Inflammatory macrophage (primary cell): ENCODE measurements around the gene NBAS.

Experiments
- DNase-seq, 2 donors: peaks; one replicate each; pipeline ENCODE4 v3.0.0-alpha.2; 2020 to 2022

NBAS gene

DNA sequence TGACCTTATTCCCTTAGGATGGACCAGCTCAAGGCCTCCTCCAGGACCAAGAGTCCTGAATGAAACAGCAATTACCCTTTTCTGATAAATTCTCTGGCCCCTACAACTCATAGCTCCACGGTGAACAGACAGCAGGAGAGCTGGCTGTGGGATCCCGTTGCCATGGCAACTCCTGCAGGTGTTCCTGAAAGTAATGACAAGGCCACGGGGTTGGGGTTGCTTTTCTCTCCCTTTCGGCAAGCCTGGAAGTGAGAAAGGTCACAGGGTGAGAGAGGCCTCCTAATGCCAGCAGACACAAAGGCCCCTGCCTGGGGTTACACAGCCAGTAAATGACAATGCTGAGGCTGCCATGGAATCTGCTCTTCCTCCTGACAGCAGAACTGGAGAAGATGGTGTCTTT is 403.0 kb downstream of the NBAS start:
- no peak for DNase-seq

DNA sequence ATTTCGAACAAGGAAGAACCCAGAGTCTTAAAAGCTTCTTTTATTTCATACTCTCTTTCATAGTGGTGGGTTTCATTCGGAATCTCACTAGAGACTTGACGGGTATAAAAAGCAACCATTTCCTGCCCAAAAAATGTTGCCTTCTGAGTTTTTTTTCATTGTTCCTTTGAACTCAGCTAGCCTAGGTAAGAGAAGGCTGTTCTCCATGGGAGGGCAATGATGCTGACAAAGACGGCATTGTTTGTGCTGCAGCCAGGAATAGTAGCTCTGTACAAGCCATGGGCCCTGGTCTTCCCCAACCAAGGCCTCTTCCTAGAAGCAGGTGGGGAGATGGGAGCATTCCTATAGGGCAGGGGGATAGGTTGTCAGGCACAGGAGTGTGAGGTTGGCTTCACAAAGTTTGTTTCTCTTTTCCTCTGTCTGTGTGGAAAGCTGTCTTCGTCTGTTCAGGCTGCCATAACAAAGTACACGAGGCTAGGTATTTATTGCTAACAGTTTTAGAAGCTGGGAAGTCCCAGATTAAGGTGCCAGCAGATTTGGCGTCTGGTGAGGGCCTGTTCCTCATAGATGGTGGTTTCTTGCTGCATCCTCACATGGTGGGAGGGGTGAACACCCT is 405.1 kb downstream of the NBAS start:
- no peak for DNase-seq

DNA sequence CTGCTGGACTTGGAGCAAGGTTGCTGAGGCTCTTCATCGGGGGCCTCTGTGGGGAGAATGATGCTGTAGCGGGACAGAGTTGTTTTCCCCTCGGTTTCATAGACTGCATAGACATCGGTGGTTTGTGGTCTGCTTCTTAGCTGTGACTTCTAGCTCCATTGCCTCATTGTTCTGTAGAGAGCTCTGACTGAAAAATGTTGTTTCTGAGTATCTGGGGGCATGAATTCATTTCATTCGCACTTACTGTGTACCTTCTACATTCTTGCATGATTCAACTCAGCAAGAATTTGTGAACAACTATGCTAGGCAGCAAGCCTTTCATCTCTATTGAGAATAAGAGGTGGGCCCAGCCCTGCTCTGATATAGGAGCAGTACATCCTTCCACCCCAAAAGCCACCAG is 406.8 kb downstream of the NBAS start:
- DNase-seq: no peak

DNA sequence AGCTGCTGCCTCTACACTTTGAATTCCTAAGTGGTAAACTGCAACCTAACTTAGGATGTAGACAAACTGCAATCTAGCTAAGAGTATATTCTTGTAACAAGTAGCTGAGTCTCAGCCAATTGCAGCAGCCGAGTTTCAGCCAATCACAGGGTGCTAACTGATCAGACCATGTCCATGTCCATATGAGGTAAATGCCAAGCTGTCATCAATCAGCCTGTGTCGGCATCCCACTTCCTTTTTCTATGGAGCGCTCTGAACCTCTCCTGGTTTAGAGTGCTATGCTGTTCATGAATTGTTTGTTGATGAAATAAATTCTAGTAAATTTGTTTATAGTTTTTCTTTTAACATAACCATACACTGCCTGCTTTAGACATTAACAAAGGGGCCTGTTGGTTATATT is 408.8 kb downstream of the NBAS start:
- no peak for DNase-seq

DNA sequence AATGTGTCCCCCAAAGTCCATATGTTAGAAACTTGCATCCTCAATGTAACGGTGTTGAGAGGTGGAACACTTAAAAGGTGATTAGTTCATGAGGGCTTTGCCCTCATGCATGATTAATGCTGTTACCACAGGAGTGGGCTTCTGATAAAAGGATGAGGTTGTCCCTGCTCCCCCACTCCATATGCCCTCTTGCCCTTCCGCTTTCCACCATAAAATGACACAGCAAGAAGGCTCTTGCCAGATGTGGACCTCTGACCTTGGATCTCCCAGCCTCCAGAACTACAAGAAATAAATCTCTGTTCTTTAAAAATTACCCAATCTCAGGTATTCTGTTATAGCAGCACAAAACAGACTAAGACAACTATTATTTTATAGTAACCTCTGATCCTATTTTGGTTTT is 412.1 kb downstream of the NBAS start:
- DNase-seq: no peak

DNA sequence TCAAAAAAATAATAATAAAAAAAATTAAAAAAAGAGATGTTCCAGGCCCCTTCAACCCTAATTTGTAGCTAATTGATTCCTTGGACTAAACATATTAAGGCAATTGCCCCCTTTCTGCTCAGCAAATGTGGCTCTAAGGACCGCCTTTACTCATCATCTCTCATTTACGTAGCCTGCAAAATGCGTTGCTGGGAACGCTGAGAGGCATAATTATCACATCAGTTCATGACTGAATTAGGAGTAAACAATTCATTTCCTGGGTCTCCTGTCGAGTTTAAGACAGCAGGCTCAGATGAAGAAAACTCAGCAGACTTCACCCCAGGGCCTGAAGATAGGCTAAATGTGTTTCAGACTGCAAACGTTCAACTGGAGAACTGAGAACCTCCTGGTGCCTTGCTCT is 413.5 kb downstream of the NBAS start:
- DNase-seq: no peak

DNA sequence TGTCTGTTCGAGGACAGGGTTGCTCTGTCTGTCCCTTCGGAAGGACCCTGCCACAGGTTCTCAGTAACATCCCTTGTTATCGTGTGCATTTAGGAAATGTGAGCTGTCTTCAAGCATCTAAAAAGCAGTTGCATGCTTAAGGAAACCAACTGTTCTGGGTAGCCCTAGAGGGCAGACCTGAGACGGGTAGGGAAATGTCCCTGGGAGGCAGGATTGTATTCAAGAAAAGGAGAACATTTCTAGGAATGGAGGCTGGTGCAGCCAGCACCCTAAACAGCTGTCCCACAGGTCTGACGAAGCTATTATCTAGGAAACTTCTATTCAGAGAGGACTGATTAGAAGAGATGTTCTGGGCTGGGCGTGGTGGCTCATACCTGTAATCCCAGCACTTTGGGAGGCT is 414.2 kb downstream of the NBAS start:
- no peak for DNase-seq

DNA sequence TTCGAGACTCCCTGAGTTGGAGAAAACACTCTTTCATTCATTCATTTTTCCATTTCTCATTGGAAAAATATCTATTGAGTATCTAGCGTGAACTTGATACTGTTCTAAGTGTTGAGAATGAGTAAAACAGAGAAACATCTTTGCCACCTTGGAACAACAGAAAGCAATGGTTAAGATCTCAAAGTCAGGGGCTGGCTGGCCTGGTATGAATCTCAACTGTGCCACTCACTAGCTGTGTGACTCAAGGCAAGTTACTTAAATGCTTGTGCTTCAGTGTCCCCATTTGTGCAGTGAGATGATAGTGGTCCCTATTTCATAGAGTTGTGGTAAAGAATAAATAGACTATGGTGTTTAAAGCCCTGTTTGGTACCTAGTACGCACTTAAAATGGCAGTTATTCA is 415.2 kb downstream of the NBAS start:
- DNase-seq: no peak

DNA sequence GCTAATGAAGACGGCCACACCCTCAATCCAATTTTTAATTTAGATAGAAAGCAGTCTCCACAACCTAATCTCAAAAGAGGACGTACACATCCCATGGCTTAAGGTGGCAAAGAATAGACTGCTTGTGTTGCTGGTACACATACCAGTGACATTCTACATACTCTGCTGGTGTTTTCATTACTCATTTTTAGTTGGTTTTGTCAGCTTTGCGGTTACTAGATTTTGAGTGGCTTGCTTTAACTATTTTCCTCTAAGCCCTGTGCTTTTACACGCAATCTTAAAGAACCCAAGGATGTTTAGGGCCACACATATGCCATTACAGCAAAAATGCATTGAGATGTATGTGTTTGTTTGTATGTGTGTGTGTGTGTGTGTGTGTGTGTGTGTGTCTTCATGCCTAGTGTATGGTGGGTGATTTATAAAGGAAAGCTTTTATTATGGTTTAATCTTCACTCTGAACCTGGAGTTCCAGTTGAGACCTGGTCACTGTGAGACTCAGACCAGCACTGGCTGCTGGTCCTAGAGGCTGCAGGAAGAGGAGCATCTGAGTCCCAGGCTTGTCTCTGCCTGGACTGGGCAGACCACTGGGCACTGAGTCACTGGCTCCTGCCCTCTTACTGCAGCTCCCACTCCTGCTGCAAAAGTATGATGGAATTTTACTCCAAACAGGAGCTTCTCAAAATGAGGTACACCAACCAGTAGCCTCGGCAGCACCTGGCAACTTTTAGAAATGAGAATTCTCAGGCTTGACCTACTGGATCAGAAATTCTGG is 415.9 kb downstream of the NBAS start:
- DNase-seq: no peak

DNA sequence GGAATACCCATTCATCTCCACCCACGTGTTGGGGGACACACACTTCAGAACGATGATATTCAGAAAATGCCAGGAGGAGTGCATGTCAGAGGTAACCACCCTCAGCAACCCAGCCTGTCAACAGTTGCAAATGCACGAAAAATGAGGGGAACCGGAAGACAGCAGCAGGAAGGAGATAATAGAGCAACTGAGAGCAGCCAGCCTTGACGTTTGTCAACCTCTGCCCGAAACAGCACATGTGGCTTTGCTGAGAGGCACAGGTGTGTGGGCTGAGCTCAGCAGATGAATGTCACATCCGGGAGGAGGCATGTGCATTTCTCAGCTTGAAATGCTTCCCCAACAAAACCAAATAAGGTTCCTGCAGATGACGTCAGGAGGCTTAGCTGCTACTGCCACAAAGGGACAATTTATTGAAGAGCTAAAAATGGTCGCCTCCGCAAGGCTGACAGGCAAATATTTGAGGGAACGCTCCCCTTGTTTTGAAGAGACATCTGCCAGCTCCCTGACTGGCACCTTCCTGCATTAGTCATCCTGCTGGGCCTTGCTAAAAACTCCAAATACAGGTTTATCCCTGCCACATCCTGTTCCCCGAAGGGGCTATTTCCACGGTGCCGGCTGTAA is 419.0 kb downstream of the NBAS start:
- peak in 1 of 2 donors; percentile 53 for DNase-seq

DNA sequence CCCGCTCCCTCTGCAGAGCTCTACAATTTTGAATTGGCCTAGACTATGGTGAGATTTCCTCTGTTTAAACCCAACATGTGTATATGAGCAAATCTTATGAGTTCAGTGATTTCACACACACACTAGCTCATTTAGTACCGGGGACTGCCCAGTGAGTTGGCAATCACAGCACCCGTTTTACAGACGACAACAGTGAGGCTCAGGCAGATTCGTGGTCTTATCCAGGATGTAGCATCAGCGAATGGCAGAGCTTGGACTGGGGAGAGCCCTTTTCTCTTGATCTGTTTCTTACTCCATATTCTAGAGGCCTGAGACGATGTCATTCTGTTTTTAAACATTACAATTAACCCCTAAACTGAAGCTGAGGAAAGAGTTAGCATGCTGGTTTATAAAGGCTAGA is 419.9 kb downstream of the NBAS start:
- no peak for DNase-seq

DNA sequence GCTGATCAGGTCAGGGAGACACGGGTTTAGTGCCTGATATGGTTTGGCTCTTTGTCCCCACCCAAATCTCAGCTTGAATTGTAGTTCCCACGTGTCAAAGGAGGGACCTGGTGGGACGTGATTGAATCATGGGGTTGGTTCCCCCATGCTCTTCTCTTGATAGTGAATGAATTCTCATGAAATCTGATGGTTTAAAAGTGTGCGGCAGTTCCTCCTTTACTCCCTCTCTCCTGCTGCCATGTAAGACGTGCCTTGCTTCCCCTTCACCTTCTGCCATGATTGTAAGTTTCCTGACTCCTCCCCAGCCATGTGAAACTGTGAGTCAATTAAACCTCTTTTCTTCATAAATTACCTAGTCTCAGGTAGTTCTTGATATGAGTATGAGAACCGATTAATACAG is 424.5 kb downstream of the NBAS start:
- DNase-seq: no peak

DNA sequence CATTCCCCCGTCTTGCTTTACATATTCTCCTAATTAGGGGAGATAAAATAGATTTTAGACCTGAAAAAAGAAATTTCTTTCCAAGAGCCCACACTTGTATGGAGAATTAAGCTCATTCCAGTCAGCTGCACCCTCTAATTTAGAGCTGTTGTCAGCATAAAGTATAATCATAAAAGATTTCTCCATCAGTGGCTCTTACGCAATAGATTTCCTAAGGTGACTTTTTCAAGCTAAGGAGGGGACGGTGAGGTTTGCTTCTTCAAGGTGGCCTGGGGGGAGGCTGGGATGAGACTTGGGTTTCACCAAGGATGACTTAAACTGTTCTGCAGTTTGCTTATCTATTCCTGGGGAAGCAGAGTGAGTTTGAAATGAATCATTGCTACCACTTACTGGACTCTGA is 426.2 kb downstream of the NBAS start:
- no peak for DNase-seq

DNA sequence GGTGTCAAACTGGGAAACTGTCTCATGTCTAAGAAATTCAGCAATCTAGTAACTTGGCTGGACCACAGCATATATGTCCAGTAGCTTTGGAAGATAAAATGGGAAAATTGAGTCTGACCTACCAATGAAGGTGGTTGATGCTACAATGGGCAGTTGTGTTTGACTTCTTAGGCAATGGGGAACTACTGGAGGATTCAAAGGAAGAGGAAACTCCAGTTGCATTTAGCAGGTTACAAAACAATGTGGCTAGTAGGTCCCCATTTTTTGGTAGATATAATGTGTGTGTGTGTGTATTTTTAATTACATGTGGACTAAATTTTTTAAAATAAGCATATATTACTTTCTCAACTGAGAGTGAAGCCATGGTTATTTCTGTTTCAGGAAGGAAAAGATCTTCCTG is 427.7 kb downstream of the NBAS start:
- no peak for DNase-seq

DNA sequence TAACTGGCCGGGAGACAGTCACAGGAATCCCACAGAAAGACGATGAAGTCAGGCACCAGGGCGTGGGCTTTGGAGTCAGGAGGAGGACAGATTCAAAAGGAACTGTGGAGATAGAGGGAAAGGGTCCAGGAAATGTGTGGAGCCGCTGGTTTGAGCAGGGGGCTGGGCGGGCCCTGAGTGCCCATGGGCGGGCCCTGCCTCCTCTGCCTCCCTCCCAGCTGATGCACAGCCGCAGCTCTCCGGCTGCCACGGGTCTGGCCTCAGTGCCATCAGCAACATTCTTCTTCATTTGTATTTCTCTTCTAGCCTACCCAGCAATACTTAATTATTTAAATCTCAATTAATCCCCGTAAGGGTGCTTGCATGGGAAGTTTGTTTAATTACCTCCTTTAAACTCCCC is 432.3 kb downstream of the NBAS start:
- no peak for DNase-seq

DNA sequence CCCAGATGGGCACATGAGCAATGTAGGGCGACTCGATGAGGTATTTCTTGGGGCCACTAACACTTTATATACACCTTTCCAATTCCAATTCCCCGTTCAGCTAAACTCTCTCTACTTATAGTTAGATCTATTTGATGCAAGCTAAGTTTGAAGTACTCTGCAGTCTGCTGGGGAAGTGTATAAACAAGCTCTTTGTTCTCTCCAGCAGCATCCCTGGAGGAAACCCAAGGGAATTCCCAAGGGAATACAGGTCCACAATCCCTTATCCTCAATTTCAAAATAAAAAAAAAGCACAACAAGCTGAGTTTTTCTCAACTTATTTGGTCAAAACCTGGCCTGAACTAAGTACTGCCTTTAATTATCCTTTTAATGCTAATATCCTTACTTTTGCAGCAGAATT is 433.3 kb downstream of the NBAS start:
- DNase-seq: no peak

DNA sequence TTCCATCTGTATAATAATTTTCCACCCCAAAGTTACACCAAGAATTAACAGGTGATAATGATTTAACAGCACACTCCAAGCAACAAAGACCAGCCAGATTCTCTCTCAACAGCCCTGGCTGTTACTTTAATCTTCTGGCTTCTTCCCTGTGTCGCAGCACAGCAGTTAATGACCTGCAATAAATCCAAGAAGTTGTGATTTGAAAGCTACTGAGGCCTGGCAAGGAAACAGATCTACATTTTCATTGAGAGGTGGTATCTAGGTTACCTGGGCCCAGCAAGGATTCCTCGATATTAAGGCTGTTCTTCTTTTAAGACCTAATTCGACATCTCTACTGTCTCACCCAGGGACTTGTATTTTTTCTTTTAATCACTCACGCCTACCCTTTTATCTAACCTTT is 433.8 kb downstream of the NBAS start:
- DNase-seq: no peak

DNA sequence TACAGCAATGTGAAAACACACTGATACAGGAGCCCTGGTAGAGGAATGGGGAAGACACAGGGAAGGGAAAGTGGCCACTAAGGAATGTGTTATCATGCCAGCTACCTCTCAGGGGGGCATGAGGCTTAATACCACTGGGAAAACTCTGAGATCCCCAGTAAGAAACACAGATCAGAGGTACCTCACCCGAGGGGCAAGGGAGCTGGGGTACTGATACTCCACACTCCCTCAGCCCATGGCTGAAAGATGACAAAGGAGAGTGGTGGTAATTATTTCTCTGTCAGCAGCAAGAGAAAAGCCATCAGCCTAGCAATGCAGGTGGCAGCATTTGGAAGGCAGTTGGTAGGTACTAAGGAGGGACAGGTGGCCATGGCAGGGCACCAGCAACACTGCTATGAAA is 434.8 kb downstream of the NBAS start:
- DNase-seq: no peak

DNA sequence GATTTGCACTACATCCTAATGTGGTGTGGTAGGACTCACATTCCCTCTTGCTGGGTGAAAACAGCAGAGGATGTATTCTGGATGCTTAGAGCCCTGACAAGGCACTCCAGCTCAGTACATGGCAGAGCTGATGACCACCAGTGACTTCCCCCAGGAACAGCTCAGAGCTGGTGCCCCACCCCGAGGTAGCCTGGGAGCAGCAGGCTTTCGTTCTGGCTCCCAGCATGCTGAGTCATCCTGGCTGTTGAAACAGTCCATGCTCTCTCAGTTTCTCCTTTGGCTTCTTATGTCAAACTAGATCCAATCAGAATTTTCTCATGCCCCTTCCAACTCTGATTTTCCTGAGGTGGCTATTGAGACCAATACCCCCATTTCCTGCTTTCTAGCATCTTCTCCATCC is 438.2 kb downstream of the NBAS start:
- DNase-seq: no peak

DNA sequence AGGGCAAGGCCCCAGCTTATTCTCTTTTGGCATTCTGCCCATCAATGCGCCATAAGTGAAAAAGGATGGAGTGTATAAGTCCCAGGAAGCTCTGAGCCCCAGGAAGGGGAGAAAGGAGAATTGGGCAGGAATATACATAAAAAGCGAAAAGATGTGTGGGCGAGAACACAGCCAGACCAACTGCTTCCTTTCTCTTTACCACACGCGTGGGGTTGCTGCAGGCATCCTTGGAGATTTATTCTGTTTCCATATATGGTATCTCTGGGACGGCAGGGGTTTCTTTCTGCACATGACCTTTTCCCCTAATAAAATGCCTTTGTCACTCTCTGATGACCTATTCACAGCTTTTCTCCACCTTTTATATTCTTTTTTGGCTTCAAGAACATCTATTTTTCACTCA is 440.5 kb downstream of the NBAS start:
- DNase-seq: peak in 1 of 2 donors; percentile 17

DNA sequence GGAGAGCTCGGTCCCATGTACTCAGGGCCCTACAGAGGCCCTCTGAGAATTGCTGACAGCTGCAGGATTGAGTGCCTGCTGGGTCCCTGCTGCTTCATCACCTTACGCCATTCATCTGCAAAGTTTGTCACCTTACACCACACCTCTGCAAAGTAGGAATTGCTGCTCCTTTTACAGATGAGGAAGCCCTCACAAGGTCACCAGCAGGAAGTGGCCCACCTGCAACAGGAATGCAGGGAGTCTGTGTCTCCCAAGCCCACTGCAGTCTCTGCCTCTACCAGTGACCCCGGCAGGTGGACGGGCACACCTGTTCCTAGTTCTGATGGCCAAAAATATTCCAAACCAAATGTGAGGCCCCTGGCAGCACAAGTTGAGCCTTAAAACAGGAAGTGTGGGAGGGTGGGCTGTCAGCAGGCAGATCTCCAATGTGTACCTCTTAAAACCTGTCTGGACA is 441.4 kb downstream of the NBAS start:
- no peak for DNase-seq

DNA sequence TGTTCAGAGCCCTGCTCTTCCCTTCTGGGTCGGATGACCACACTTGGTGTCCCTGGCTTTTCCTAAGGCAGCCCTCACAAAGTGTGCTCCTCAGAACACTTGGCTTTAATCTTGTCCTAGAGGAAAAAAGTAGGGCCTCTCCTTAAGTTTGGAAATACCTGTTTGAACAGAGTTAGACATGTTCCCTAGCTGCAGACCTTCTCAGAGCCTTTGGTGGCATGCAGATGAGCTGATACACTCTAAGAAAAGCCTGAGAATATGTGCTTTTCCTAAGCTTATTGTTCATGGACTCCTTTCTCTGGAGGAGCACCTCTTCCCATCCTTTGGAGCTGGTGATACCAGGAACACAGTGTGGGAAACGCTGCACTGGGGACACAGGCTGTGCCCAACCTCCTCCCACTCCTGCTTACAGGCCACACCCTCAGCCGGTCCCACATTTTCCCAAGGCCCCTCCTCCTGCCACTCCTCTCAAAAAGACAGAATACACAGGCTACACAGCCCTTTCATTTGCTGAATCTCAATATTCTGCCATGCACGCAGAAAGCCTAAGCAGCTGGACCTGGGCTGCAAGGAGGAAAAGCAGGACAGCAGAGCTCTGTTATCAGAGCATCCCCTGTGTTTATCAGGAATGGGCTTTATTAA is 443.6 kb downstream of the NBAS start:
- no peak for DNase-seq
